Measurements from ENCODE around the gene SPATA16.
A peak's percentile ranks its signal among the peaks of the same experiment; 100 is the strongest.

The SPATA16 gene

GRCh38 chr3:172918165-172918564 lies 222.9 kb downstream of the SPATA16 start:
- no peak for TF ChIP-seq OSR1 (CRISPR knock-in tag; IDR thresholded peaks at IDR 0.05)
- TF ChIP-seq RARB (CRISPR knock-in tag; IDR thresholded peaks at IDR 0.05), result no peak
- 0 out of 2 replicates have a peak, but pooled peaks have one; percentile 42 for TF ChIP-seq SNAI2 (CRISPR knock-in tag; IDR thresholded peaks at IDR 0.05)
- no peak for TF ChIP-seq CSRNP3 (CRISPR knock-in tag; IDR thresholded peaks at IDR 0.05)
- TF ChIP-seq ZNF70 (CRISPR knock-in tag; IDR thresholded peaks at IDR 0.05), result no peak
- TF ChIP-seq ESRRG (CRISPR knock-in tag; IDR thresholded peaks at IDR 0.05), result no peak
- TF ChIP-seq GLIS3 (CRISPR knock-in tag; IDR thresholded peaks at IDR 0.05), result no peak
- TF ChIP-seq ZFP30 (CRISPR knock-in tag; IDR thresholded peaks at IDR 0.05), result no peak
- TF ChIP-seq TCF4 (CRISPR knock-in tag; IDR thresholded peaks at IDR 0.05; ENCODE audit: borderline replicate concordance), result no peak
- no peak for TF ChIP-seq ZFP3 (CRISPR knock-in tag; IDR thresholded peaks at IDR 0.05)
- no peak for TF ChIP-seq CREB5 (CRISPR knock-in tag; IDR thresholded peaks at IDR 0.05; ENCODE audit: low read depth)
- TF ChIP-seq ISL1 (CRISPR knock-in tag; IDR thresholded peaks at IDR 0.05), result 0 out of 2 replicates have a peak, but pooled peaks have one; percentile 19
- no peak for TF ChIP-seq PATZ1 (CRISPR knock-in tag; IDR thresholded peaks at IDR 0.05; ENCODE audit: borderline replicate concordance)
- TF ChIP-seq ARNTL (CRISPR knock-in tag; IDR thresholded peaks at IDR 0.05; ENCODE audit: borderline replicate concordance, low read depth), result no peak

GRCh38 chr3:172915911-172916514 lies 225.0 kb downstream of the SPATA16 start:
- TF ChIP-seq ISL1 (CRISPR knock-in tag; IDR thresholded peaks at IDR 0.05) (0 out of 2 replicates have a peak, but pooled peaks have one; percentile 11), PPARA (CRISPR knock-in tag; IDR thresholded peaks at IDR 0.05; ENCODE audit: borderline replicate concordance) (no peak)

More at GRCh38 chr3:172918165-172918564, 222.9 kb downstream of the SPATA16 start:
- ATAC-seq, result no peak

GRCh38 chr3:172914854-172915253 lies 226.2 kb downstream of the SPATA16 start:
- no peak for ATAC-seq
- TF ChIP-seq ZNF8 (CRISPR knock-in tag; IDR thresholded peaks at IDR 0.05) (no peak), ESRRG (CRISPR knock-in tag; IDR thresholded peaks at IDR 0.05) (no peak), PATZ1 (CRISPR knock-in tag; IDR thresholded peaks at IDR 0.05; ENCODE audit: borderline replicate concordance) (no peak), ZC3H10 (CRISPR knock-in tag; IDR thresholded peaks at IDR 0.05) (no peak), ZNF565 (CRISPR knock-in tag; conservative IDR thresholded peaks at IDR 0.05; ENCODE audit: low read depth) (no peak), BACH2 (CRISPR knock-in tag; IDR thresholded peaks at IDR 0.05; ENCODE audit: borderline replicate concordance) (no peak), PPARA (CRISPR knock-in tag; IDR thresholded peaks at IDR 0.05; ENCODE audit: borderline replicate concordance) (no peak), TOX (CRISPR knock-in tag; IDR thresholded peaks at IDR 0.05; ENCODE audit: borderline replicate concordance) (no peak), TSHZ2 (CRISPR knock-in tag; IDR thresholded peaks at IDR 0.05) (no peak), ZFP3 (CRISPR knock-in tag; IDR thresholded peaks at IDR 0.05) (no peak), CSDC2 (CRISPR knock-in tag; IDR thresholded peaks at IDR 0.05) (no peak), OSR1 (CRISPR knock-in tag; IDR thresholded peaks at IDR 0.05) (no peak), RARB (CRISPR knock-in tag; IDR thresholded peaks at IDR 0.05) (no peak), GLIS3 (CRISPR knock-in tag; IDR thresholded peaks at IDR 0.05) (no peak), SNAI2 (CRISPR knock-in tag; IDR thresholded peaks at IDR 0.05) (no peak), CREB5 (CRISPR knock-in tag; IDR thresholded peaks at IDR 0.05; ENCODE audit: low read depth) (no peak), TCF4 (CRISPR knock-in tag; IDR thresholded peaks at IDR 0.05; ENCODE audit: borderline replicate concordance) (no peak)

More at GRCh38 chr3:172915911-172916514, 225.0 kb downstream of the SPATA16 start:
- no peak for ATAC-seq

All from SK-N-SH treated with all-trans-retinoic acid at 6 μM for 48 hours (cell line).